Astrocyte (in vitro differentiated cells and primary cell): ENCODE results near the gene TMEM138. TPM values are rescaled to one million over a fixed set of nuclear protein-coding genes. Genes with fewer than 3 reads are reported as not detected.

Experiments used
- DNase-seq: peaks from one replicate; pipeline ENCODE4 v3.0.0-alpha.2; 2010; ENCODE audit warnings: low read depth
- FAIRE-seq: peaks from 2 replicates; lab custom pipeline; 2011; peaks lifted over from hg19 to GRCh38; lab: Jason Lieb, UNC
- H2AFZ ChIP-seq: 2 replicates; pipeline ENCODE4 v1.6.0; 2012; ENCODE audit warnings: low read depth, low read length, inconsistent platforms
- H3K27ac ChIP-seq: 2 replicates; pipeline ENCODE4 v1.5.1; 2011; ENCODE audit warnings: low read depth, low read length, inconsistent platforms
- H3K27me3 ChIP-seq: 2 replicates; pipeline ENCODE4 v1.6.0; 2011; ENCODE audit warnings: low read length, inconsistent platforms; ENCODE audit not compliant: insufficient read depth
- H3K36me3 ChIP-seq: 2 replicates; pipeline ENCODE4 v1.5.1; 2011; ENCODE audit warnings: low read length, inconsistent platforms; ENCODE audit not compliant: insufficient read depth
- H3K4me1 ChIP-seq: 2 replicates; pipeline ENCODE4 v1.5.1; 2011; ENCODE audit warnings: low read length, inconsistent platforms; ENCODE audit not compliant: insufficient read depth
- H3K4me2 ChIP-seq: 2 replicates; pipeline ENCODE4 v1.6.0; 2012; ENCODE audit warnings: low read length, inconsistent platforms
- H3K4me3 ChIP-seq: 2 replicates; pipeline ENCODE4 v1.5.1; 2011; ENCODE audit warnings: low read depth, mild to moderate bottlenecking, low read length, inconsistent platforms; ENCODE audit not compliant: insufficient read depth
- H3K79me2 ChIP-seq: 2 replicates; pipeline ENCODE4 v1.6.0; 2012; ENCODE audit warnings: mild to moderate bottlenecking, low read length, inconsistent platforms; ENCODE audit not compliant: insufficient read depth
- H3K9ac ChIP-seq: 2 replicates; pipeline ENCODE4 v1.6.0; 2012; ENCODE audit warnings: mild to moderate bottlenecking, low read length, inconsistent platforms
- H3K9me3 ChIP-seq: 2 replicates; pipeline ENCODE4 v1.5.1; 2012; ENCODE audit warnings: low read depth, mild to moderate bottlenecking, low read length, inconsistent platforms; ENCODE audit not compliant: insufficient read depth
- H4K20me1 ChIP-seq: 2 replicates; pipeline ENCODE4 v1.6.0; 2012; ENCODE audit warnings: low read length, inconsistent platforms; ENCODE audit not compliant: insufficient read depth
- H3K27ac Mint-ChIP-seq: one replicate; pipeline ENCODE4 v1.8.0; 2021; ENCODE audit warnings: mild to moderate bottlenecking, mixed read lengths; ENCODE audit not compliant: unreplicated experiment
- H3K27me3 Mint-ChIP-seq: one replicate; pipeline ENCODE4 v1.8.0; 2021; ENCODE audit warnings: low read depth, mixed read lengths; ENCODE audit not compliant: unreplicated experiment
- H3K36me3 Mint-ChIP-seq: one replicate; pipeline ENCODE4 v1.8.0; 2021; ENCODE audit warnings: low read depth, mixed read lengths; ENCODE audit not compliant: unreplicated experiment
- H3K4me1 Mint-ChIP-seq: one replicate; pipeline ENCODE4 v1.8.0; 2021; ENCODE audit warnings: low read depth, mixed read lengths; ENCODE audit not compliant: unreplicated experiment
- H3K4me3 Mint-ChIP-seq: one replicate; pipeline ENCODE4 v1.8.0; 2021; ENCODE audit warnings: mild to moderate bottlenecking, moderate library complexity, mixed read lengths; ENCODE audit not compliant: unreplicated experiment
- H3K9me3 Mint-ChIP-seq: one replicate; pipeline ENCODE4 v1.8.0; 2021; ENCODE audit warnings: mild to moderate bottlenecking, mixed read lengths; ENCODE audit not compliant: unreplicated experiment
- EZH2 ChIP-seq: IDR thresholded peaks from 2 replicates; pipeline ENCODE4 v1.6.1; 2012; ENCODE audit warnings: mild to moderate bottlenecking, low read length, inconsistent platforms; ENCODE audit not compliant: insufficient read depth
- total RNA-seq: library from RNA; stranded (reverse); gene quantifications from 2 replicates; pipeline ENCODE4 v1.2.1, GENCODE V29; 2021
- TF ChIP-seq, protein P1 (sequence below): IDR thresholded peaks from 2 replicates; pipeline ENCODE4 v1.5.1; 2011; ENCODE audit warnings: low read depth, mild to moderate bottlenecking, inconsistent platforms, low read length, moderate library complexity; ENCODE audit not compliant: insufficient read depth

TMEM138 gene
- total RNA-seq, 1 donor from 2014 or later: 36.8 TPM

DNA sequence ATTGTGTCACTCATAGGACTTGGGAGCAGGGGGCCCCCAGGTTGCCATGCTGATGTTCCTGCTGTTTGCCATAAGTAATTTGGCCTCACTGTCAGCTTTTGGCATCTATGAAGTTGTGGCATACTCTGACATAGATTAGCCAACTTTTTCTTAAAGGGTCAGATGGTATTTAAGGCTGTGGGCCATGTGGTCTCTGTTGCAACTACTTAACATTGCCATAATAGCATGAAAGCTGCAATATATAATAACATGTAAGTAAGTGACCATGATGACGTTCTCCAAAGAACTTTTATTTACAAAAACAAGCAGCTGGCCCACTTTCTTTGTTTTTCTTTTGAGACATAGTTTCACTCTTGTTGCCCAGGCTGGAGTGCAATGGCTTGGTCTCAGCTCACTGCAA lies 28.0 kb downstream of the TMEM138 start:
- H3K4me3 Mint-ChIP-seq: no peak overlapping the region
- no peak for DNase-seq
- FAIRE-seq: no peak

DNA sequence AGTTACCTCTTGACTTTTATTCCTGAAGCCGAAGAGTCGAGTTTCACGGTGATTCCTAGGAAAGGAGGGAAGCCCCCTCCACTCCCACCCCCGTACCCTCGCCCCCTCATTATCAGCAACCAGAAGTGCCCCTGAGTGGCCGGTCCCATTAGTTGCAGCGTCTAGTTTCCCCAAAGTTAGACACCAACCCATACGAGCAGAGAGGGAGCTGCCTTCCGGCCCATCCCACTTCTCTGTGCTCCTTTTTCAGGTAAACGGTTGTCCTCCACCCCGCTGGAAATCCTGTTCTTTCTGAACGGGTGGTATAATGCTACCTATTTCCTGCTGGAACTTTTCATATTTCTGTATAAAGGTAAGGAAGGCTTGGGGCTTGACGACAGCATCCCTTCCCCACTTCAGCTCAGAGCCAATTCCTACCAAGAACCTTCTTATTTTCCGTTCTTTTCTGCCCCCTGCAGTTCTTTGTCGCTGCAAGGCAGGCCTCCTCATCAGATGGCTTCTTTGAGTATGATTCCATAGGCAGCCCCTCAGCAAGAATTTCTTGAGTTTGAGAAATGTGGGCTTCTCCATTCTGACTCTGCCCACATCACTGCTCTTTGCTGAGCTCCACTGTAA lies 30.9 kb downstream of the TMEM138 start:
- Histone ChIP-seq H3K27ac (peak overlapping the region; percentile 43), H3K79me2 (peaks cover 7% of the 10 kb centered on the region), H3K9ac (peak overlapping the region; percentile 87), H3K9me3 (no peaks in the 10 kb centered on the region), H4K20me1 (peaks cover 3% of the 10 kb centered on the region), H3K4me3 (peak overlapping the region; percentile 94), H3K4me2 (peak overlapping the region; percentile 99), H2AFZ (peak overlapping the region; percentile 97), H3K4me1 (peaks cover 5% of the 10 kb centered on the region), H3K36me3 (peaks cover 5% of the 10 kb centered on the region), H3K27me3 (no peaks in the 10 kb centered on the region)
- DNase-seq (no peak), FAIRE-seq (no peak)
- peaks cover 7% of the 10 kb centered on the region for H3K27me3 Mint-ChIP-seq
- no peak for TF ChIP-seq EZH2
- TF ChIP-seq, protein P1, sequence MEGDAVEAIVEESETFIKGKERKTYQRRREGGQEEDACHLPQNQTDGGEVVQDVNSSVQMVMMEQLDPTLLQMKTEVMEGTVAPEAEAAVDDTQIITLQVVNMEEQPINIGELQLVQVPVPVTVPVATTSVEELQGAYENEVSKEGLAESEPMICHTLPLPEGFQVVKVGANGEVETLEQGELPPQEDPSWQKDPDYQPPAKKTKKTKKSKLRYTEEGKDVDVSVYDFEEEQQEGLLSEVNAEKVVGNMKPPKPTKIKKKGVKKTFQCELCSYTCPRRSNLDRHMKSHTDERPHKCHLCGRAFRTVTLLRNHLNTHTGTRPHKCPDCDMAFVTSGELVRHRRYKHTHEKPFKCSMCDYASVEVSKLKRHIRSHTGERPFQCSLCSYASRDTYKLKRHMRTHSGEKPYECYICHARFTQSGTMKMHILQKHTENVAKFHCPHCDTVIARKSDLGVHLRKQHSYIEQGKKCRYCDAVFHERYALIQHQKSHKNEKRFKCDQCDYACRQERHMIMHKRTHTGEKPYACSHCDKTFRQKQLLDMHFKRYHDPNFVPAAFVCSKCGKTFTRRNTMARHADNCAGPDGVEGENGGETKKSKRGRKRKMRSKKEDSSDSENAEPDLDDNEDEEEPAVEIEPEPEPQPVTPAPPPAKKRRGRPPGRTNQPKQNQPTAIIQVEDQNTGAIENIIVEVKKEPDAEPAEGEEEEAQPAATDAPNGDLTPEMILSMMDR: no peak
- H3K27ac Mint-ChIP-seq: peak overlapping the region; percentile 45
- peak overlapping the region; percentile 91 for H3K4me3 Mint-ChIP-seq
- peaks cover 10% of the 10 kb centered on the region for H3K36me3 Mint-ChIP-seq
- peaks cover 4% of the 10 kb centered on the region for H3K4me1 Mint-ChIP-seq
- H3K9me3 Mint-ChIP-seq: peaks cover 9% of the 10 kb centered on the region

More for the DNA sequence above, 28.0 kb downstream of the TMEM138 start:
- Histone ChIP-seq H3K4me3 (no peak overlapping the region), H3K9me3 (no peaks in the 10 kb centered on the region), H3K4me1 (peaks cover 5% of the 10 kb centered on the region), H3K27ac (no peak overlapping the region), H3K36me3 (peaks cover 3% of the 10 kb centered on the region), H3K79me2 (peaks cover 7% of the 10 kb centered on the region), H3K9ac (no peak overlapping the region), H3K4me2 (no peak overlapping the region), H3K27me3 (no peaks in the 10 kb centered on the region), H2AFZ (no peak overlapping the region), H4K20me1 (no peaks in the 10 kb centered on the region)
- Mint-ChIP-seq H3K36me3 (peaks cover 6% of the 10 kb centered on the region), H3K9me3 (peaks cover 9% of the 10 kb centered on the region), H3K4me1 (peaks cover 4% of the 10 kb centered on the region), H3K27me3 (peaks cover 7% of the 10 kb centered on the region), H3K27ac (no peak overlapping the region)
- TF ChIP-seq, protein P1: no peak
- TF ChIP-seq EZH2: no peak

DNA sequence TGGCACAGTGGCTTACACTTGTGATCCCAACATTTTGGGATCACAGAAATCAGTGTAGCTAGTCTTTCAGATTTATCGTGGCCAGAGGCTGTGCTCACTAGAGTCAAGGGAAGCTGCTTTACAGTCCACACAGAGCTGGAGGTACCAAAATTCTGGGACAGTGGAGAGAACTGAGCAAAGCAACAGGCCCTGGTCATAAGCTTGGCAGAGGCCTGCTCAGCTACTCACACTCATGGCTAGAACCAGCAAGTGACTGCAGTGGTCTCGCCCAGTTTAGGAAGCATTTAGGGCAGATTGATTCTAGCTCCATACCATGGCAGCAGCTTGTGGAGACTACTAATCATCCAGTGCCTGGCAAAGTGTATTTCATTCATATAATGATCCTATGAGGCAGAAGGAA lies 39.0 kb downstream of the TMEM138 start:
- H3K9me3 ChIP-seq: no peaks in the 10 kb centered on the region
- DNase-seq (no peak), FAIRE-seq (no peak)
- Mint-ChIP-seq H3K27me3 (no peaks in the 10 kb centered on the region), H3K9me3 (no peaks in the 10 kb centered on the region), H3K27ac (no peak overlapping the region), H3K4me3 (no peak overlapping the region), H3K36me3 (peaks cover 15% of the 10 kb centered on the region), H3K4me1 (peaks cover 23% of the 10 kb centered on the region)
- no peak overlapping the region for H2AFZ ChIP-seq
- peaks cover under 1% of the 10 kb centered on the region for H3K79me2 ChIP-seq
- peaks cover 38% of the 10 kb centered on the region for H3K36me3 ChIP-seq
- H3K9ac ChIP-seq: no peak overlapping the region
- H3K27ac ChIP-seq: no peak overlapping the region
- H4K20me1 ChIP-seq: peaks cover 26% of the 10 kb centered on the region
- H3K4me3 ChIP-seq: no peak overlapping the region
- no peak overlapping the region for H3K4me2 ChIP-seq
- peaks cover 3% of the 10 kb centered on the region for H3K4me1 ChIP-seq
- no peak for TF ChIP-seq EZH2
- TF ChIP-seq, protein P1: no peak
- no peaks in the 10 kb centered on the region for H3K27me3 ChIP-seq
